ENCODE data around the gene MMP7. TPM values are rescaled to one million over a fixed set of nuclear protein-coding genes. Genes with fewer than 3 reads are reported as not detected.

The MMP7 gene
- total RNA-seq, 1 experiment from 2014 or later, result not detected

DNA sequence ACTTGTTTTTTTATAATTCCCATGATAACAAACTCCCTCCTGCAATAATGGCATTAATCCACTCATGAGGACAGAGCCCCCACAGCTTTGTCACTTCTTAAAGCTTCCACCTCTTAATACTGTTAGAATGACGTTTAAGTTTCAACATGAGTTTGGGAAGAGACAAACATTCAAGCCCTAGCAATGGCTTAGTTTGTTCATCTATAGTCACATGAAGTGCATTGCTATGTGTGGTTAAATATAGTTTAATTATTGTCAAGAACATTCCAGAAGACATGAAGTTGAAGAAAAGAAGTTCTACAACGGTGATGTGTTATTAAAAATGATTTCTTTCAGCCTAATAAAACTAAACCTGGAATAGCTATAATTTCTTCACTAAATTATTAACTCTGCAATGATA, 30.6 kb downstream of the MMP7 start:
- Mint-ChIP-seq H3K36me3 (ENCODE audit: insufficient read depth, unreplicated experiment) (no peaks in the 10 kb centered on the region), H3K27me3 (ENCODE audit: insufficient read depth, unreplicated experiment) (no peaks in the 10 kb centered on the region), H3K9me3 (ENCODE audit: unreplicated experiment) (no peaks in the 10 kb centered on the region), H3K4me1 (ENCODE audit: low read depth, unreplicated experiment) (peaks cover 13% of the 10 kb centered on the region), H3K4me3 (ENCODE audit: unreplicated experiment) (no peak overlapping the region), H3K27ac (ENCODE audit: unreplicated experiment) (no peak overlapping the region)
- H3K9me3 ChIP-seq, result no peaks in the 10 kb centered on the region
- H3K27me3 ChIP-seq (replicated peaks; ENCODE audit: control insufficient read depth, insufficient read depth, low read length), result no peaks in the 10 kb centered on the region
- H3K4me1 ChIP-seq, result peaks cover 12% of the 10 kb centered on the region
- no TSS peak for BruUV-seq (replicated peaks)
- intact Hi-C loops (cut with micrococcal nuclease; ENCODE audit: unreplicated experiment), result loop anchor here (5.0 to 10.0 kb wide), 2 partner anchors 635 to 1073 kb away; no protein-coding TSS in a partner anchor
- no peaks in the 10 kb centered on the region for H3K36me3 ChIP-seq (ENCODE audit: control insufficient read depth, insufficient read depth, low read length)
- no peak overlapping the region for H3K4me3 ChIP-seq (ENCODE audit: low read depth, low read length)
- ChIA-PET CTCF (interaction anchor here (1.2 to 2.0 kb wide), 2 partner anchors 109 to 133 kb away, joined by 4 to 7 read pairs; no protein-coding TSS in a partner anchor), POLR2A (interaction anchor here (0.6 kb wide), 1 partner anchor 158 kb away, joined by 3 read pairs; no protein-coding TSS in a partner anchor)
- TF ChIP-seq, protein P1, sequence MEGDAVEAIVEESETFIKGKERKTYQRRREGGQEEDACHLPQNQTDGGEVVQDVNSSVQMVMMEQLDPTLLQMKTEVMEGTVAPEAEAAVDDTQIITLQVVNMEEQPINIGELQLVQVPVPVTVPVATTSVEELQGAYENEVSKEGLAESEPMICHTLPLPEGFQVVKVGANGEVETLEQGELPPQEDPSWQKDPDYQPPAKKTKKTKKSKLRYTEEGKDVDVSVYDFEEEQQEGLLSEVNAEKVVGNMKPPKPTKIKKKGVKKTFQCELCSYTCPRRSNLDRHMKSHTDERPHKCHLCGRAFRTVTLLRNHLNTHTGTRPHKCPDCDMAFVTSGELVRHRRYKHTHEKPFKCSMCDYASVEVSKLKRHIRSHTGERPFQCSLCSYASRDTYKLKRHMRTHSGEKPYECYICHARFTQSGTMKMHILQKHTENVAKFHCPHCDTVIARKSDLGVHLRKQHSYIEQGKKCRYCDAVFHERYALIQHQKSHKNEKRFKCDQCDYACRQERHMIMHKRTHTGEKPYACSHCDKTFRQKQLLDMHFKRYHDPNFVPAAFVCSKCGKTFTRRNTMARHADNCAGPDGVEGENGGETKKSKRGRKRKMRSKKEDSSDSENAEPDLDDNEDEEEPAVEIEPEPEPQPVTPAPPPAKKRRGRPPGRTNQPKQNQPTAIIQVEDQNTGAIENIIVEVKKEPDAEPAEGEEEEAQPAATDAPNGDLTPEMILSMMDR (IDR thresholded peaks at IDR 0.05; ENCODE audit: insufficient read depth in 1 of 2, low read depth in 1 of 2, low read length in 1 of 2, severe bottlenecking in 1 of 2, unreplicated experiment in 1 of 2), result no peak
- DNase-seq, result no peak

DNA sequence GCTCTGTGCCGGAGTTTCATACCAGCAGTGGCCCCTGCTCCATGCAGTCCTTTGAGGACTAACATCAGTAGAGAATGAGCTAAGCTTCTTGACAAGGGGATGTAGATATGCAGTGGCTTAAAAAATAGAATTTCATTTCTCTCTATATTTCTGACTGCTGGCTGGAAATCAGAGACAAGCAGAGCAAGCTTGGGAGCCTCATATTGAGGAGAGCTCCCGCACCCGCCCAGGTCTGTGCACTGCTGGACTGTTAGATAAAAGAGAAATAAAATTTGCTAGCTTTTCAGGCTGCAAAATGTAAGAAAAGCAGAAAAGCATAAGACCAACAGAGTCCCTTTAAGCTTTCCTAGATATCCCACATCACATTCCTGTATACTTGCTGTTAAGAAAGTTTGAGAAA, 31.4 kb downstream of the MMP7 start:
- Mint-ChIP-seq H3K4me3 (ENCODE audit: unreplicated experiment) (no peak overlapping the region), H3K9me3 (ENCODE audit: unreplicated experiment) (no peaks in the 10 kb centered on the region), H3K36me3 (ENCODE audit: insufficient read depth, unreplicated experiment) (no peaks in the 10 kb centered on the region), H3K27ac (ENCODE audit: unreplicated experiment) (no peak overlapping the region), H3K27me3 (ENCODE audit: insufficient read depth, unreplicated experiment) (no peaks in the 10 kb centered on the region), H3K4me1 (ENCODE audit: low read depth, unreplicated experiment) (peaks cover 20% of the 10 kb centered on the region)
- Histone ChIP-seq H3K36me3 (ENCODE audit: control insufficient read depth, insufficient read depth, low read length) (no peaks in the 10 kb centered on the region), H3K4me1 (peaks cover 19% of the 10 kb centered on the region), H3K4me3 (ENCODE audit: low read depth, low read length) (no peak overlapping the region), H3K9me3 (no peaks in the 10 kb centered on the region), H3K27me3 (replicated peaks; ENCODE audit: control insufficient read depth, insufficient read depth, low read length) (no peaks in the 10 kb centered on the region)
- TF ChIP-seq, protein P1 (IDR thresholded peaks at IDR 0.05; ENCODE audit: insufficient read depth in 1 of 2, low read depth in 1 of 2, low read length in 1 of 2, severe bottlenecking in 1 of 2, unreplicated experiment in 1 of 2), result no peak
- ChIA-PET POLR2A (no interaction called here), CTCF (interaction anchor here (0.7 to 2.0 kb wide), 4 partner anchors 109 to 167 kb away, joined by 3 to 7 read pairs (median 4); no protein-coding TSS in a partner anchor)
- no TSS peak for BruUV-seq (replicated peaks)
- intact Hi-C loops (cut with micrococcal nuclease; ENCODE audit: unreplicated experiment), result loop anchor here (5.0 to 10.0 kb wide), 2 partner anchors 634 to 1072 kb away; no protein-coding TSS in a partner anchor
- no peak for DNase-seq

DNA sequence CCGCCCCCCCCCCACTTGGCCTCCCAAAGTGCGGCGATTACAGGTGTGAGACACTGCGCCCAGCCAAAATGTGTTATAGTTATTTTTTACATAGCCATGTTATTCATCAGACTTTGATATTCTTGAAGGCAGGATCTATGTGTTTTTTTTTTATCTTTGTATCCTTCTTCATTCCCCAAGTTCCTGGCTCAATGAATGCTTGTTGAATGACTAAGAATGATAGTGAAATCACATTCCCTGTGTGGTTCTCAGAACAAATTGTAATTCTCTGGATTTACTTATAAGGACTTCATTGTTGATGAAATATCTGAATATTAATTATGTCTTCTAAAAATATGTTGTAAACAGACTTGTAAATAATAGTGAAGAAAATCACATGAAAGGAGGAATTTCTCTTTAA, 33.5 kb downstream of the MMP7 start:
- no peaks in the 10 kb centered on the region for H3K27me3 Mint-ChIP-seq (ENCODE audit: insufficient read depth, unreplicated experiment)
- ChIA-PET CTCF (interaction anchor here (1.6 kb wide), 3 partner anchors 107 to 155 kb away, joined by 8 to 30 read pairs (median 21); no protein-coding TSS in a partner anchor), POLR2A (no interaction called here)
- no TSS peak for BruUV-seq (replicated peaks)
- no peaks in the 10 kb centered on the region for H3K9me3 Mint-ChIP-seq (ENCODE audit: unreplicated experiment)
- Histone ChIP-seq H3K4me1 (peaks cover 33% of the 10 kb centered on the region), H3K36me3 (ENCODE audit: control insufficient read depth, insufficient read depth, low read length) (no peaks in the 10 kb centered on the region), H3K4me3 (ENCODE audit: low read depth, low read length) (no peak overlapping the region), H3K9me3 (no peaks in the 10 kb centered on the region), H3K27me3 (replicated peaks; ENCODE audit: control insufficient read depth, insufficient read depth, low read length) (no peaks in the 10 kb centered on the region)
- peaks cover 25% of the 10 kb centered on the region for H3K4me1 Mint-ChIP-seq (ENCODE audit: low read depth, unreplicated experiment)
- no peaks in the 10 kb centered on the region for H3K36me3 Mint-ChIP-seq (ENCODE audit: insufficient read depth, unreplicated experiment)
- TF ChIP-seq, protein P1 (IDR thresholded peaks at IDR 0.05; ENCODE audit: insufficient read depth in 1 of 2, low read depth in 1 of 2, low read length in 1 of 2, severe bottlenecking in 1 of 2, unreplicated experiment in 1 of 2), result no peak
- H3K27ac Mint-ChIP-seq (ENCODE audit: unreplicated experiment), result no peak overlapping the region
- no peak overlapping the region for H3K4me3 Mint-ChIP-seq (ENCODE audit: unreplicated experiment)
- no peak for DNase-seq
- intact Hi-C loops (cut with micrococcal nuclease; ENCODE audit: unreplicated experiment), result loop anchor here (5.0 to 10.0 kb wide), 2 partner anchors 632 to 1070 kb away; no protein-coding TSS in a partner anchor

Measured in Caco-2 (cell line).